ENCODE measurements around the gene RAB5A. TPM values are rescaled to one million over a fixed set of nuclear protein-coding genes. Genes with fewer than 3 reads are reported as not detected.

The RAB5A gene
- total and polyA plus RNA-seq, 10 of the 15 experiments (the other 5 are each of a cell fraction or from before 2014, with no cell fraction given), result 15.8 to 44.3 (median 29.1) TPM

DNA sequence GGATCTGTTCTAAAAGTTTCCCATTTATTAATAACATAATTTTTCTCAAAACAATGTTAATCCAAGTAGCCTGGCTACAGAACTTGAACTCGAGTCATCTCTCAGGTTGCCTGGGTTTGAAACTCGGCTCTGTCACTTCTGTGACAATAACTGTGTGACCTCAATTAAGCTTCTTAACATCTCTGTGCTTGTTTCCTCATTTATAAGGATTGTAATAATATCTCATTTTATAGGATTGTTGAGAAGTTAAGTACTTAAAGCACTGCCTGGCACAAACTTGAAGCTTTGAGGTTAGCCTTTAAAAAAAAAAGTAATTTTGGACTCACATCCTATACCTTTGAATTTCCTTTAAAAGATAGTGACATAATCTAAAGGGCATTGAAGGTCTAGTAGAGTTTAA, 3.4 kb downstream of the RAB5A start:
- H3K36me3 ChIP-seq (ENCODE audit: control insufficient read depth in 2 of 2, insufficient read depth in 2 of 2, low read length in 1 of 2), result peaks cover 0 to 20% of the 10 kb centered on the region in 2 experiments
- BruUV-seq (replicated peaks), result no TSS peak
- no peak overlapping the region for H3K9ac ChIP-seq (ENCODE audit: control insufficient read depth, insufficient read depth, low read length)
- ChIA-PET CTCF (interaction anchor here (0.8 to 1.9 kb wide), 3 partner anchors 10 to 84 kb away, joined by 3 to 5 read pairs (median 4); no protein-coding TSS in a partner anchor), POLR2A (interaction anchor here (1.2 to 1.3 kb wide), 2 partner anchors 19 to 91 kb away, joined by 4 to 6 read pairs; no protein-coding TSS in a partner anchor), RAD21 (ENCODE audit: unreplicated experiment) (interaction anchor here (1.0 to 2.1 kb wide), 2 partner anchors 99 to 236 kb away, joined by 3 to 5 read pairs; partner anchors contain the start of gene SGO1), SMC1A (ENCODE audit: uncharacterized antibody, unreplicated experiment) (interaction anchor here (1.4 to 3.3 kb wide), 3 partner anchors 75 to 236 kb away, joined by 4 to 14 read pairs (median 5); partner anchors contain the start of genes KAT2B and SGO1)
- WGBS (ENCODE audit: insufficient coverage, insufficient replicate concordance, low lambda C conversion rate, missing lambda C conversion rate), result 74% methylated on average over 2 of the region's 2 CpGs
- no peak for TF ChIP-seq SMAD5 (IDR thresholded peaks at IDR 0.05; ENCODE audit: low read depth)
- no peak for TF ChIP-seq STAT1 (conservative IDR thresholded peaks at IDR 0.05)
- TF ChIP-seq IRF4 (IDR thresholded peaks at IDR 0.05; ENCODE audit: low read depth, low read length), result no peak
- TF ChIP-seq, protein P1, sequence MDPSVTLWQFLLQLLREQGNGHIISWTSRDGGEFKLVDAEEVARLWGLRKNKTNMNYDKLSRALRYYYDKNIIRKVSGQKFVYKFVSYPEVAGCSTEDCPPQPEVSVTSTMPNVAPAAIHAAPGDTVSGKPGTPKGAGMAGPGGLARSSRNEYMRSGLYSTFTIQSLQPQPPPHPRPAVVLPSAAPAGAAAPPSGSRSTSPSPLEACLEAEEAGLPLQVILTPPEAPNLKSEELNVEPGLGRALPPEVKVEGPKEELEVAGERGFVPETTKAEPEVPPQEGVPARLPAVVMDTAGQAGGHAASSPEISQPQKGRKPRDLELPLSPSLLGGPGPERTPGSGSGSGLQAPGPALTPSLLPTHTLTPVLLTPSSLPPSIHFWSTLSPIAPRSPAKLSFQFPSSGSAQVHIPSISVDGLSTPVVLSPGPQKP (IDR thresholded peaks at IDR 0.05; ENCODE audit: low read depth, low read length), result no peak
- no peak for TF ChIP-seq MTA2 (IDR thresholded peaks at IDR 0.05; ENCODE audit: low read depth)
- no peak for TF ChIP-seq RUNX3 (IDR thresholded peaks at IDR 0.05; ENCODE audit: low read length)
- TF ChIP-seq, protein P2, sequence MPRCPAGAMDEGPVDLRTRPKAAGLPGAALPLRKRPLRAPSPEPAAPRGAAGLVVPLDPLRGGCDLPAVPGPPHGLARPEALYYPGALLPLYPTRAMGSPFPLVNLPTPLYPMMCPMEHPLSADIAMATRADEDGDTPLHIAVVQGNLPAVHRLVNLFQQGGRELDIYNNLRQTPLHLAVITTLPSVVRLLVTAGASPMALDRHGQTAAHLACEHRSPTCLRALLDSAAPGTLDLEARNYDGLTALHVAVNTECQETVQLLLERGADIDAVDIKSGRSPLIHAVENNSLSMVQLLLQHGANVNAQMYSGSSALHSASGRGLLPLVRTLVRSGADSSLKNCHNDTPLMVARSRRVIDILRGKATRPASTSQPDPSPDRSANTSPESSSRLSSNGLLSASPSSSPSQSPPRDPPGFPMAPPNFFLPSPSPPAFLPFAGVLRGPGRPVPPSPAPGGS (IDR thresholded peaks at IDR 0.05; ENCODE audit: borderline replicate concordance, insufficient read depth, low read depth, low read length, poor library complexity, severe bottlenecking), result no peak
- TF ChIP-seq, protein P3, sequence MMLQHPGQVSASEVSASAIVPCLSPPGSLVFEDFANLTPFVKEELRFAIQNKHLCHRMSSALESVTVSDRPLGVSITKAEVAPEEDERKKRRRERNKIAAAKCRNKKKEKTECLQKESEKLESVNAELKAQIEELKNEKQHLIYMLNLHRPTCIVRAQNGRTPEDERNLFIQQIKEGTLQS (IDR thresholded peaks at IDR 0.05; ENCODE audit: borderline replicate concordance, extremely low read depth, low read depth, low read length), result no peak
- no peak for TF ChIP-seq SMARCA5 (IDR thresholded peaks at IDR 0.05)
- TF ChIP-seq PAX8 (IDR thresholded peaks at IDR 0.05), result no peak
- TF ChIP-seq JUND (IDR thresholded peaks at IDR 0.05; ENCODE audit: low read depth, low read length), result no peak
- no peak for TF ChIP-seq ATF7 (IDR thresholded peaks at IDR 0.05; ENCODE audit: low read depth)
- no peak for TF ChIP-seq CBX3 (IDR thresholded peaks at IDR 0.05; ENCODE audit: borderline replicate concordance, low read depth)
- TF ChIP-seq IKZF1 (conservative IDR thresholded peaks at IDR 0.05), result no peak
- TF ChIP-seq ZNF622 (IDR thresholded peaks at IDR 0.05), result no peak
- intact Hi-C loops (cut with micrococcal nuclease; ENCODE audit: unreplicated experiment) (no loop called here), in situ Hi-C loops (cut with MboI) (no loop called here)
- 0 out of 2 replicates have a peak, but pooled peaks cover 3% of the 10 kb centered on the region for H4K20me1 ChIP-seq (ENCODE audit: control insufficient read depth, insufficient read depth)
- H2AFZ ChIP-seq (ENCODE audit: control insufficient read depth, low read depth, low read length), result no peak overlapping the region
- no peaks in the 10 kb centered on the region for H3K27me3 ChIP-seq (replicated peaks in 1 of 2; ENCODE audit: control insufficient read depth in 2 of 2, insufficient read depth in 2 of 2, low read length in 1 of 2)
- peak overlapping the region; percentile 18; the same call in 1 of the 2 replicates for H3K4me2 ChIP-seq (ENCODE audit: control insufficient read depth, insufficient read depth)
- DNase-seq (ENCODE audit: low read depth, low spot score), result no peak
- H3K27ac ChIP-seq (ENCODE audit: control insufficient read depth, insufficient read depth), result no peak overlapping the region
- ATAC-seq, result no peak
- H3K4me1 ChIP-seq (ENCODE audit: control insufficient read depth, insufficient read depth, low read length), result peaks cover 3% of the 10 kb centered on the region; the same call in 1 of the 2 replicates
- no peaks in the 10 kb centered on the region; the same call in 2 of the 3 replicates for H3K9me3 ChIP-seq (replicated peaks; ENCODE audit: control insufficient read depth, insufficient read depth, low read length)
- 0 out of 2 replicates have a peak overlapping the region, but pooled peaks have one; percentile 87 for H3K4me3 ChIP-seq
- peaks cover 77% of the 10 kb centered on the region for H3K79me2 ChIP-seq (ENCODE audit: control insufficient read depth, insufficient read depth, low read length)
- FAIRE-seq, result no peak
